ENCODE data around the gene TIMMDC1. TPM values are rescaled to one million over a fixed set of nuclear protein-coding genes. Genes with fewer than 3 reads are reported as not detected.

TIMMDC1 gene
- total and polyA plus RNA-seq, 9 of the 15 experiments (the other 6 are each of a cell fraction or from before 2014, with no cell fraction given) = 62.1 to 226 (median 86.6) TPM

GRCh38 chr3:119456469-119456868 is 41.9 kb upstream of the TIMMDC1 start:
- ChIA-PET CTCF (ENCODE audit: low intra/inter-chr PET ratio) (no interaction called here), POLR2A (no interaction called here)
- intact Hi-C loops (cut with micrococcal nuclease) (no loop called here), in situ Hi-C loops (cut with MboI) (no loop called here)
- Histone ChIP-seq H3K4me1 (replicated peaks in 1 of 2; ENCODE audit: control insufficient read depth in 2 of 2, insufficient read depth in 2 of 2, low read length in 2 of 2) (no peaks in the 10 kb centered on the region; a peak in 2 of 5 replicates), H3K9me1 (ENCODE audit: control insufficient read depth, insufficient read depth, low read length) (no peaks in the 10 kb centered on the region), H3K79me2 (ENCODE audit: control insufficient read depth, insufficient read depth, low read length) (peaks cover 18% of the 10 kb centered on the region), H3K4me2 (ENCODE audit: insufficient read depth, low read length) (no peak overlapping the region), H4K20me1 (replicated peaks; ENCODE audit: control insufficient read depth, insufficient read depth, low read length) (no peaks in the 10 kb centered on the region), H3K27me3 (ENCODE audit: control insufficient read depth in 2 of 2, insufficient read depth in 2 of 2, low read length in 2 of 2) (no peaks in the 10 kb centered on the region), H3K9me3 (replicated peaks; ENCODE audit: control insufficient read depth, insufficient read depth, low read depth, low read length) (no peaks in the 10 kb centered on the region), H3K9ac (ENCODE audit: insufficient read depth in 1 of 2, low read depth in 2 of 2, low read length in 2 of 2) (no peak overlapping the region), H2AFZ (ENCODE audit: low read depth, low read length) (no peak overlapping the region), H3K27ac (ENCODE audit: extremely low read depth, low read depth, low read length) (no peak overlapping the region), H3K4me3 (no peak overlapping the region), H3K36me3 (ENCODE audit: control insufficient read depth, insufficient read depth, low read length) (peaks cover 87% of the 10 kb centered on the region)
- 86% methylated on average over 1 of the region's 1 CpG for WGBS (ENCODE audit: insufficient coverage, low coverage, missing lambda C conversion rate)
- DNase-seq (ENCODE audit: extremely low read depth in 1 of 4, low spot score in 3 of 4) (no peak), ATAC-seq (no peak), FAIRE-seq (no peak)
- no peak for TF ChIP-seq SNRNP70 (optimal IDR thresholded peaks at IDR 0.05; ENCODE audit: low read depth, low read length)
- no peak for TF ChIP-seq L3MBTL2 (IDR thresholded peaks at IDR 0.05)
- no peak for TF ChIP-seq ZBTB17 (CRISPR knock-in tag; IDR thresholded peaks at IDR 0.05)
- TF ChIP-seq NFE2 (IDR thresholded peaks at IDR 0.05; ENCODE audit: low read depth) = no peak
- no peak for TF ChIP-seq MED1 (CRISPR knock-in tag; IDR thresholded peaks at IDR 0.05; ENCODE audit: borderline replicate concordance)
- TF ChIP-seq TAF15 (IDR thresholded peaks at IDR 0.05; ENCODE audit: low read depth, low read length) = no peak
- BruUV-seq (replicated peaks) = no TSS peak

GRCh38 chr3:119457246-119457645 is 41.1 kb upstream of the TIMMDC1 start:
- ATAC-seq (no peak), DNase-seq (ENCODE audit: extremely low read depth in 1 of 4, low spot score in 3 of 4) (no peak), FAIRE-seq (no peak)
- peaks cover 25% of the 10 kb centered on the region for H3K79me2 ChIP-seq (ENCODE audit: control insufficient read depth, insufficient read depth, low read length)
- 100% methylated on average over 4 of the region's 4 CpGs for WGBS (ENCODE audit: insufficient coverage, low coverage, missing lambda C conversion rate)
- H3K27me3 ChIP-seq (ENCODE audit: control insufficient read depth in 2 of 2, insufficient read depth in 2 of 2, low read length in 2 of 2) = no peaks in the 10 kb centered on the region
- intact Hi-C loops (cut with micrococcal nuclease) (no loop called here), in situ Hi-C loops (cut with MboI) (no loop called here)
- peaks cover 90% of the 10 kb centered on the region for H3K36me3 ChIP-seq (ENCODE audit: control insufficient read depth, insufficient read depth, low read length)
- no peaks in the 10 kb centered on the region for H3K9me1 ChIP-seq (ENCODE audit: control insufficient read depth, insufficient read depth, low read length)
- no peaks in the 10 kb centered on the region for H3K9me3 ChIP-seq (replicated peaks; ENCODE audit: control insufficient read depth, insufficient read depth, low read depth, low read length)
- no peaks in the 10 kb centered on the region for H4K20me1 ChIP-seq (replicated peaks; ENCODE audit: control insufficient read depth, insufficient read depth, low read length)
- no TSS peak for BruUV-seq (replicated peaks)
- H3K27ac ChIP-seq (ENCODE audit: extremely low read depth, low read depth, low read length) = no peak overlapping the region
- H3K4me1 ChIP-seq (replicated peaks in 1 of 2; ENCODE audit: control insufficient read depth in 2 of 2, insufficient read depth in 2 of 2, low read length in 2 of 2) = peaks cover 0 to 2% of the 10 kb centered on the region in 2 experiments; a peak in 2 of 5 replicates
- no peak overlapping the region for H3K4me2 ChIP-seq (ENCODE audit: insufficient read depth, low read length)
- ChIA-PET POLR2A (no interaction called here), CTCF (ENCODE audit: low intra/inter-chr PET ratio) (no interaction called here)
- TF ChIP-seq MTA2 (IDR thresholded peaks at IDR 0.05; ENCODE audit: low read depth) (no peak), ZBTB8A (IDR thresholded peaks at IDR 0.05; ENCODE audit: partially characterized antibody) (no peak), HNRNPL (IDR thresholded peaks at IDR 0.05; ENCODE audit: low read depth, low read length) (no peak), PTTG1 (tag; IDR thresholded peaks at IDR 0.05; ENCODE audit: low read depth) (no peak), NFYB (IDR thresholded peaks at IDR 0.05; ENCODE audit: extremely low read depth, insufficient read length) (no peak), KAT7 (CRISPR knock-in tag; IDR thresholded peaks at IDR 0.05; ENCODE audit: borderline replicate concordance) (no peak), CHAMP1 (IDR thresholded peaks at IDR 0.05) (no peak), ARNT (IDR thresholded peaks at IDR 0.05) (no peak), CC2D1A (IDR thresholded peaks at IDR 0.05) (no peak)
- H3K9ac ChIP-seq (ENCODE audit: insufficient read depth in 1 of 2, low read depth in 2 of 2, low read length in 2 of 2) = no peak overlapping the region
- no peak overlapping the region for H3K4me3 ChIP-seq
- no peak overlapping the region for H2AFZ ChIP-seq (ENCODE audit: low read depth, low read length)
